OCI-LY1 (cell line): ENCODE results near the gene GPI.
"Not testable (repeated sequence)": the region's sequence is repeated elsewhere in the genome, so short reads cannot be mapped to it uniquely, and the experiment has no call there.

Source experiments
- H2AFZ ChIP-seq: fragments of 200-600 bp; sonication (generic), shearing (Covaris generic); 2 replicates; pipeline ENCODE4 v1.6.0; 2014; ENCODE audit warnings: antibody characterized with exemption, mild to moderate bottlenecking, low read length
- H3F3A ChIP-seq: fragments of 200-600 bp; sonication (generic), shearing (Covaris generic); 2 replicates; pipeline ENCODE4 v1.6.0; 2014; ENCODE audit warnings: mild to moderate bottlenecking, antibody characterized with exemption, low read length, moderate library complexity; ENCODE audit not compliant: insufficient read depth
- H3K27ac ChIP-seq: fragments of 200-600 bp; sonication (generic); 2 replicates; pipeline ENCODE4 v1.5.1; 2014; ENCODE audit warnings: low read length, mixed run types, mild to moderate bottlenecking, low read depth; ENCODE audit not compliant: poor library complexity, severe bottlenecking
- H3K27me3 ChIP-seq: fragments of 200-600 bp; sonication (generic); 2 replicates; pipeline ENCODE4 v1.6.0; 2014; ENCODE audit warnings: antibody characterized with exemption, mild to moderate bottlenecking, low read length, moderate library complexity; ENCODE audit not compliant: insufficient read depth
- H3K36me3 ChIP-seq: fragments of 200-600 bp; sonication (generic); 2 replicates; pipeline ENCODE4 v1.6.1; 2014; ENCODE audit warnings: mild to moderate bottlenecking, antibody characterized with exemption, low read length, moderate library complexity, mixed read lengths; ENCODE audit not compliant: insufficient read depth
- H3K4me1 ChIP-seq: fragments of 200-600 bp; sonication (generic); 2 replicates; pipeline ENCODE4 v1.5.1; 2014; ENCODE audit warnings: mild to moderate bottlenecking, low read length, moderate library complexity; ENCODE audit not compliant: insufficient read depth, severe bottlenecking
- H3K4me2 ChIP-seq: fragments of 200-600 bp; sonication (generic), shearing (Covaris generic); 2 replicates; pipeline ENCODE4 v1.6.1; 2014; ENCODE audit warnings: low read length
- H3K4me3 ChIP-seq: fragments of 200-600 bp; sonication (generic); 2 replicates; pipeline ENCODE4 v1.5.1; 2014; ENCODE audit warnings: low read length, low read depth, mild to moderate bottlenecking, mixed read lengths; ENCODE audit not compliant: poor library complexity, severe bottlenecking
- H3K79me2 ChIP-seq: fragments of 200-600 bp; shearing (Covaris generic); 2 replicates; pipeline ENCODE4 v1.6.1; 2016; ENCODE audit warnings: mixed run types, low read length, mixed read lengths; ENCODE audit not compliant: insufficient read depth
- H3K9ac ChIP-seq: fragments of 200-600 bp; sonication (generic), shearing (Covaris generic); 2 replicates; pipeline ENCODE4 v1.6.1; 2014; ENCODE audit warnings: mild to moderate bottlenecking, low read length, mixed read lengths
- H3K9me2 ChIP-seq: fragments of 200-600 bp; sonication (generic), shearing (Covaris generic); 2 replicates; pipeline ENCODE4 v1.6.1; 2014; ENCODE audit warnings: low read depth, mild to moderate bottlenecking, low read length, mixed read lengths
- H3K9me3 ChIP-seq: fragments of 200-600 bp; shearing (Covaris generic); 2 replicates; pipeline ENCODE4 v1.6.1; 2014; ENCODE audit warnings: low read length, mixed read lengths
- H4K20me1 ChIP-seq: fragments of 200-600 bp; sonication (generic), shearing (Covaris generic); 2 replicates; pipeline ENCODE4 v1.6.0; 2016; ENCODE audit warnings: mild to moderate bottlenecking, low read length; ENCODE audit not compliant: insufficient read depth
- EZH2 ChIP-seq: fragments of 200-600 bp; sonication (generic), shearing (Covaris generic); IDR thresholded peaks from 2 replicates; pipeline ENCODE4 v1.8.0; 2017; ENCODE audit warnings: borderline replicate concordance, mixed run types, mild to moderate bottlenecking, antibody characterized with exemption, low read length, moderate library complexity, mixed read lengths
- TF ChIP-seq, protein P1 (sequence below): fragments of 200-600 bp; sonication (generic), shearing (Covaris generic); IDR thresholded peaks from 2 replicates; pipeline ENCODE4 v1.5.1; 2017; ENCODE audit warnings: mild to moderate bottlenecking, antibody characterized with exemption, low read length, moderate library complexity, mixed read lengths

GPI gene

GRCh38 chr19:34327851-34328250, 37.1 kb upstream of the GPI start:
- no peaks in the 10 kb centered on the region for H3K4me1 ChIP-seq
- no peak overlapping the region for H2AFZ ChIP-seq
- no peak overlapping the region for H3K4me3 ChIP-seq
- no peaks in the 10 kb centered on the region for H3K79me2 ChIP-seq
- no peaks in the 10 kb centered on the region for H3K9me2 ChIP-seq
- H3K9ac ChIP-seq: no peak overlapping the region
- H3K27me3 ChIP-seq: no peaks in the 10 kb centered on the region
- TF ChIP-seq, protein P1, sequence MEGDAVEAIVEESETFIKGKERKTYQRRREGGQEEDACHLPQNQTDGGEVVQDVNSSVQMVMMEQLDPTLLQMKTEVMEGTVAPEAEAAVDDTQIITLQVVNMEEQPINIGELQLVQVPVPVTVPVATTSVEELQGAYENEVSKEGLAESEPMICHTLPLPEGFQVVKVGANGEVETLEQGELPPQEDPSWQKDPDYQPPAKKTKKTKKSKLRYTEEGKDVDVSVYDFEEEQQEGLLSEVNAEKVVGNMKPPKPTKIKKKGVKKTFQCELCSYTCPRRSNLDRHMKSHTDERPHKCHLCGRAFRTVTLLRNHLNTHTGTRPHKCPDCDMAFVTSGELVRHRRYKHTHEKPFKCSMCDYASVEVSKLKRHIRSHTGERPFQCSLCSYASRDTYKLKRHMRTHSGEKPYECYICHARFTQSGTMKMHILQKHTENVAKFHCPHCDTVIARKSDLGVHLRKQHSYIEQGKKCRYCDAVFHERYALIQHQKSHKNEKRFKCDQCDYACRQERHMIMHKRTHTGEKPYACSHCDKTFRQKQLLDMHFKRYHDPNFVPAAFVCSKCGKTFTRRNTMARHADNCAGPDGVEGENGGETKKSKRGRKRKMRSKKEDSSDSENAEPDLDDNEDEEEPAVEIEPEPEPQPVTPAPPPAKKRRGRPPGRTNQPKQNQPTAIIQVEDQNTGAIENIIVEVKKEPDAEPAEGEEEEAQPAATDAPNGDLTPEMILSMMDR: no peak
- no peak for TF ChIP-seq EZH2
- no peak overlapping the region for H3K4me2 ChIP-seq
- peaks cover 6% of the 10 kb centered on the region for H3K36me3 ChIP-seq
- H3K9me3 ChIP-seq: no peaks in the 10 kb centered on the region
- H3F3A ChIP-seq: no peaks in the 10 kb centered on the region
- H4K20me1 ChIP-seq: no peaks in the 10 kb centered on the region
- no peak overlapping the region for H3K27ac ChIP-seq

- H3K27ac ChIP-seq: no peak overlapping the region
- no peaks in the 10 kb centered on the region for H3K9me2 ChIP-seq
- no peak overlapping the region for H3K4me3 ChIP-seq
- no peak overlapping the region for H3K4me2 ChIP-seq
- H3K9ac ChIP-seq: no peak overlapping the region
- no peaks in the 10 kb centered on the region for H3K27me3 ChIP-seq
- peaks cover 10% of the 10 kb centered on the region for H3K36me3 ChIP-seq
- no peaks in the 10 kb centered on the region for H3K9me3 ChIP-seq
- H4K20me1 ChIP-seq: no peaks in the 10 kb centered on the region
- H3K79me2 ChIP-seq: no peaks in the 10 kb centered on the region
- H3F3A ChIP-seq: no peaks in the 10 kb centered on the region
- no peak overlapping the region for H2AFZ ChIP-seq
- TF ChIP-seq, protein P1: no peak
- no peak for TF ChIP-seq EZH2
- H3K4me1 ChIP-seq: no peaks in the 10 kb centered on the region
Measured at GRCh38 chr19:34328982-34329381, 36.0 kb upstream of the GPI start.

GRCh38 chr19:34330116-34330515, 34.9 kb upstream of the GPI start:
- no peaks in the 10 kb centered on the region for H3F3A ChIP-seq
- no peak overlapping the region for H3K9ac ChIP-seq
- H2AFZ ChIP-seq: no peak overlapping the region
- H4K20me1 ChIP-seq: no peaks in the 10 kb centered on the region
- no peaks in the 10 kb centered on the region for H3K79me2 ChIP-seq
- no peaks in the 10 kb centered on the region for H3K27me3 ChIP-seq
- no peak overlapping the region for H3K4me3 ChIP-seq
- no peak overlapping the region for H3K4me2 ChIP-seq
- peaks cover 10% of the 10 kb centered on the region for H3K36me3 ChIP-seq
- TF ChIP-seq, protein P1: no peak
- no peak for TF ChIP-seq EZH2
- H3K27ac ChIP-seq: no peak overlapping the region
- no peaks in the 10 kb centered on the region for H3K9me3 ChIP-seq
- H3K4me1 ChIP-seq: no peaks in the 10 kb centered on the region
- no peaks in the 10 kb centered on the region for H3K9me2 ChIP-seq

GRCh38 chr19:34330596-34330995, 34.4 kb upstream of the GPI start:
- H3K4me3 ChIP-seq, H3K79me2 ChIP-seq, H2AFZ ChIP-seq, H3K9me2 ChIP-seq, H3K9ac ChIP-seq, H3K4me1 ChIP-seq, H3K9me3 ChIP-seq, H4K20me1 ChIP-seq, H3K27me3 ChIP-seq, H3K27ac ChIP-seq, H3K4me2 ChIP-seq, H3F3A ChIP-seq: not testable (repeated sequence)
- H3K36me3 ChIP-seq: peaks cover 10% of the 10 kb centered on the region

- H3K9me3 ChIP-seq, H3K79me2 ChIP-seq, H3K9ac ChIP-seq, H3K27me3 ChIP-seq, H3K4me1 ChIP-seq, H3K4me3 ChIP-seq, H3F3A ChIP-seq, H3K27ac ChIP-seq, H2AFZ ChIP-seq, H4K20me1 ChIP-seq, H3K9me2 ChIP-seq, H3K4me2 ChIP-seq: not testable (repeated sequence)
- peaks cover 10% of the 10 kb centered on the region for H3K36me3 ChIP-seq
Measured at GRCh38 chr19:34331596-34331995, 33.4 kb upstream of the GPI start.
